GM21447 (cell line): ENCODE measurements around the gene CUL4A.
A peak's percentile ranks its signal among the peaks of the same experiment; 100 is the strongest.
"Not testable (repeated sequence)": the region's sequence is repeated elsewhere in the genome, so short reads cannot be mapped to it uniquely, and the experiment has no call there.

Source experiments
- ATAC-seq: cut with Tn5 transposase; IDR thresholded peaks from one replicate; pipeline ENCODE4 v1.9.1; 2021; ENCODE audit not compliant: unreplicated experiment

The CUL4A gene

DNA sequence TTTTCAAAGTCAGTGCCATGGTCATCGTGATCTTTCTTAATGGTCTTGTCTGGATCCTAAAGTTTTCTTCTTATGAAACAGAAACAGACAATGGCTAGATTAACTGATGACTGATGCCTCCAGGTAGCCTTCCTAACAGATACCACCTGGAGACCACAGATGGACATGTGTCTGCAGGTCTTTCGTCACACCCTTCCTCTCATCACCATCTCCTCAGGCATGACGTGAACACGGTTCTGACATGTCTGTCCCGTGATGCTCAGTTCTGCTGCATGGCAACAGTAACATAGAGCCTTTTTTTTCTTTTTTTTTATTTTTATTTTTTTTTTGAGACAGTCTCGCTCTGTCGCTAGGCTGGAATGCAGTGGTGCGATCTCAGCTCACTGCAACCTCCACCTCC, 74.5 kb downstream of the CUL4A start:
- no peak for ATAC-seq

DNA sequence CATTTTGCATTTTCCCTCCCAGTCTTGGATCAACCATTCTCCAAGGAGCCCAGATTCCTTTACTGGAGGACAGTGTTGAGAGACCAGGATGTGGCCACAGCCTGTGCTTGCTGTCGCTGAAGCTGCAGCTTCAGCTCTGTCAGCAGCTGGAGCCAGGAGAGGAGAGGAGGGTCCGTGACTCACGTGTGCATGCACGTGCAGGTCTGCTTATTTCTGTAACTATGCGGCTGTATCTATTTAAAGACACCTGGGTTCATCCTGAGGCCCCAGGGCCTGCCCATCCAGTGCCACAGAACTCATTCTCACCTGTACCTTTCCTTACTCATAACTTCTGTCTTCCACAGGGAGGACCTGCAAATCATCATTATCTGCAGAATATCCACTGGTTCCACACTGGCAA, 79.5 kb downstream of the CUL4A start:
- no peak for ATAC-seq

- ATAC-seq = no peak
Measured at GRCh38 chr13:113291129-113291528, 81.7 kb downstream of the CUL4A start.

DNA sequence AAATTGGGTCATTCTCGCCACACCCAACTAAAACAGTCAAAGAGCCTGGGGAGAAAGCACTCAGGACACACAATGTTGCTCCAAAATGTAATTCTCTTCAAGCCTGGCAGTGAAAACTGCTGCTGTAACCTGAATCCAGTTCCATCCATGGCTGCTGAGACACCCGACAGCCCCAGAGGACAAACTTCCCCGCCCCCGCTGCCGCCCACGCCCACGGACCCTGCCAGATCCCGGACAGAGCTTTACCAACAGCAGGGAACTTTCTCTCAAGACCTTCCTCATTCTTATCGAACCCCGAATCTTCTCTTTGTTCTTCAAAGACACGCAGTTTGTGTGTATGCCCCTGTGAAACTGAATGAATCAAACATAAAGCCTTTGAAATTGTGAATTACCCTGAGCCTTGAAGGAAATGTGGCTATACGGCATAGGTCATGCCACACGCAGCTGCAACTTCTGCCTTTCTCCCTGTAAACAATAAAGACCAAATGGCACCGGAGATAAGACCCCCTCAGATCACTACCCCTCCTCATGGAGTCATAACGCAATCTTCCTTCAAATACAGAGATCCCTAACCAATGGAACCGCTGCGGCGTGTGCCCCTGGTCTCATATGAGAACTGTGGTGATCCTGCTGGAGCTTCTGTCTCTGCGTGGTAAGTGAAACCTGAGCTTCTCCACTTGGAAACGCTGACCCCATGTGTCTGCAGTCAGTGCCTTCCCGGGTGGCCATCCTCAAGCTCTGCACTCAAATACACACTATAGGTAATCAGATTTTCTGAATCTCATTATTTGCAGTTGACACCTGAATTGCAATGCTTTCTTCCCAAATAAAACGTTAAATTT, 82.8 kb downstream of the CUL4A start:
- ATAC-seq = no peak

- no peak for ATAC-seq
Measured at GRCh38 chr13:113293686-113294085, 84.3 kb downstream of the CUL4A start.

- ATAC-seq = no peak
Measured at GRCh38 chr13:113295776-113296175, 86.4 kb downstream of the CUL4A start.

DNA sequence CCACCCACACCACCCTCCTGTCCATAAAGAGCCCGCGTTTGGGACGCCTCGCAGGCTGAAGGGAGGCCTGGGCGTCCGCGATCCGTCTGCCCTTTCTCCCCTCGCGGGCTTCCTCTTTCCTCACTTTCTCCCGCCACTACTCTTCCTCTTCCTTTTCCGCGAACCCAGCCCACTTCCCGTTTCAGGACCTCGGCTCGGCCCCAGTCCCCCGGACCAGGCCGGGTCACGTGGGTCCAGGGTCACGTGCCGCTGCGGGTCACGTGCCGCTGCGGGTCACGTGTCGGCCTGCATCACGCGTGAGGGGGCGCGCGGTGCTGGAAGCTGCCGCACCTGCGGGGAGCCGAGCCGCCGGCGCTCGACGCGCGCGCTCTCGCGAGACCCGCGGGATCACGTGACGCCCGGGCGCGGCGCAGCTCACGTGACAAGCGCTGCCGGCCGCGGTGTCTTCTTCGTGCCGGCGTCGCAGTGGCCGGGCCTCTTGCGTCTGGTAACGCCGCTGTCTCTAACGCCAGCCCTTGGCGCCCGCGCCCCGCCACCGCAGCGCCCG, 87.5 kb downstream of the CUL4A start, which contains the start of gene LAMP1:
LAMP1 (plus strand) TSS at position 417 of the 547 bp plus-strand sequence. CDS start 196 bp downstream, outside the sequence.
- ATAC-seq = peak; percentile 64

- peak; percentile 44 for ATAC-seq
Measured at GRCh38 chr13:113297370-113298042, 88.1 kb downstream of the CUL4A start.

GRCh38 chr13:113298043-113298945, 88.9 kb downstream of the CUL4A start:
- no peak for ATAC-seq

- ATAC-seq = no peak
Measured at GRCh38 chr13:113299951-113300350, 90.5 kb downstream of the CUL4A start.

GRCh38 chr13:113302986-113303385, 93.6 kb downstream of the CUL4A start:
- ATAC-seq = no peak

- no peak for ATAC-seq
Measured at GRCh38 chr13:113304121-113304520, 94.7 kb downstream of the CUL4A start.

- ATAC-seq = no peak
Measured at GRCh38 chr13:113305208-113305607, 95.8 kb downstream of the CUL4A start.

GRCh38 chr13:113307491-113307890, 98.1 kb downstream of the CUL4A start:
- ATAC-seq = no peak

GRCh38 chr13:113309473-113309872, 100.1 kb downstream of the CUL4A start:
- no peak for ATAC-seq

DNA sequence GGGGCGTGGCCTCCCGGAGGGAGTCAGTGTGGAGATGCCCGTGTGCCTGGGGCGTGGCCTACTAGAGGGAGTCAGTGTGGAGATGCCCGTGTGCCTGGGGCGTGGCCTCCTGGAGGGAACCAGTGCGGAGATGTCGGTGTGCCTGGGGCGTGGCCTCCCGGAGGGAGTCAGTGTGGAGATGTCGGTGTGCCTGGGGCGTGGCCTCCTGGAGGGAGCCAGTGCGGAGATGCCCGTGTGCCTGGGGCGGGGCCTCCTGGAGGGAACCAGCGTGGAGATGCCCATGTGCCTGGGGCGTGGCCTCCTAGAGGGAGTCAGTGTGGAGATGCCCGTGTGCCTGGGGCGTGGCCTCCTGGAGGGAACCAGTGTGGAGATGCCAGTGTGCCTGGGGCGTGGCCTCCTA, 104.7 kb downstream of the CUL4A start:
- not testable (repeated sequence) for ATAC-seq

- ATAC-seq = not testable (repeated sequence)
Measured at GRCh38 chr13:113314895-113315470, 105.6 kb downstream of the CUL4A start.

DNA sequence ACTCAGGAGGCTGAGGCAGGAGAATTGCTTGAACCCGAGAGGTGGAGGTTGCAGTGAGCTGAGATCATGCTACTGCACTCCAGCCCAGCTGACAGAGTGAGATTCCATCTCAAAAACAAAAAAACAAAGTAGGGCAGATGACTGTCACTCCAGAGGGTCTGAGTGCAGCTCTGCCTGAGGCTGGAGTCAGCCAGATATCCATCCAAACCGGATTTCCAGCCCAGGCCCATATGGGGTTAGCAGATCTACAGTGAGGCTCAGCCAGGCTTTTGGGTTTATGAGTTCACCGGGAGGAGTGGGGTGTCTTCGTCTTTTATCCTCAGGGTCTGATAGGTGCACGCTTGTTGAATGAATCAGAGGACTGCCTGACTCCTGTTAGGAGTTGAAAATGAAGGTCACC, 106.6 kb downstream of the CUL4A start:
- ATAC-seq = no peak
